ENCODE data around the gene THAP4.

GRCh38 chr2:241606186-241606585, 30.8 kb downstream of the THAP4 start:
- TF ChIP-seq POLR2A (IDR thresholded peaks at IDR 0.05; ENCODE audit: low read length): no peak
- no peak for TF ChIP-seq GATA1 (IDR thresholded peaks at IDR 0.05; ENCODE audit: low read depth, low read length)
